ENCODE data around the gene WEE1.
"Not testable (repeated sequence)": the region's sequence is repeated elsewhere in the genome, so short reads cannot be mapped to it uniquely, and the experiment has no call there.

WEE1 gene

DNA sequence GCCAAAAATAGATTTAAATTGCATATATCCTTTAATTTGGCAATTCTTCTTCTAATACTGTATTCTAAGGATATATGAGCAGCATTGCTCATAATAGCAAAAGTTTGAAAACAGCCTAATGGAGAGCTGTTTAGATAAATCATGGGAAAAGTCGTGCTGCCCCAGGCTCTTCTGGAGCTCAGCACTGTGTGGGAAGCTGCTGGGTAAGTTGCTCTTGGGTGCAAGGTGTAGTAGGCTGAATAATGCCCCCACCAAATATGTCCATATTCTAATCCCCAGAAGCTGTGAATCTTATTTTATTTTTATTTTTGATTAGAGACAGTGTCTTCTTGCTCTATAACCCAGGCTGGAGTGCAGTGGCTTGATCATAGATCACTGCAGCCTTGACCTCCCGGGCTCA is 34.9 kb upstream of the WEE1 start:
- TF ChIP-seq, protein P1, sequence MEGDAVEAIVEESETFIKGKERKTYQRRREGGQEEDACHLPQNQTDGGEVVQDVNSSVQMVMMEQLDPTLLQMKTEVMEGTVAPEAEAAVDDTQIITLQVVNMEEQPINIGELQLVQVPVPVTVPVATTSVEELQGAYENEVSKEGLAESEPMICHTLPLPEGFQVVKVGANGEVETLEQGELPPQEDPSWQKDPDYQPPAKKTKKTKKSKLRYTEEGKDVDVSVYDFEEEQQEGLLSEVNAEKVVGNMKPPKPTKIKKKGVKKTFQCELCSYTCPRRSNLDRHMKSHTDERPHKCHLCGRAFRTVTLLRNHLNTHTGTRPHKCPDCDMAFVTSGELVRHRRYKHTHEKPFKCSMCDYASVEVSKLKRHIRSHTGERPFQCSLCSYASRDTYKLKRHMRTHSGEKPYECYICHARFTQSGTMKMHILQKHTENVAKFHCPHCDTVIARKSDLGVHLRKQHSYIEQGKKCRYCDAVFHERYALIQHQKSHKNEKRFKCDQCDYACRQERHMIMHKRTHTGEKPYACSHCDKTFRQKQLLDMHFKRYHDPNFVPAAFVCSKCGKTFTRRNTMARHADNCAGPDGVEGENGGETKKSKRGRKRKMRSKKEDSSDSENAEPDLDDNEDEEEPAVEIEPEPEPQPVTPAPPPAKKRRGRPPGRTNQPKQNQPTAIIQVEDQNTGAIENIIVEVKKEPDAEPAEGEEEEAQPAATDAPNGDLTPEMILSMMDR (conservative IDR thresholded peaks at IDR 0.05; ENCODE audit: control insufficient read depth, insufficient read depth, low read depth, low read length), result no peak
- no peak overlapping the region for H3K4me3 ChIP-seq (ENCODE audit: control insufficient read depth, low read depth, low read length)
- DNase-seq (ENCODE audit: low read depth), result no peak

DNA sequence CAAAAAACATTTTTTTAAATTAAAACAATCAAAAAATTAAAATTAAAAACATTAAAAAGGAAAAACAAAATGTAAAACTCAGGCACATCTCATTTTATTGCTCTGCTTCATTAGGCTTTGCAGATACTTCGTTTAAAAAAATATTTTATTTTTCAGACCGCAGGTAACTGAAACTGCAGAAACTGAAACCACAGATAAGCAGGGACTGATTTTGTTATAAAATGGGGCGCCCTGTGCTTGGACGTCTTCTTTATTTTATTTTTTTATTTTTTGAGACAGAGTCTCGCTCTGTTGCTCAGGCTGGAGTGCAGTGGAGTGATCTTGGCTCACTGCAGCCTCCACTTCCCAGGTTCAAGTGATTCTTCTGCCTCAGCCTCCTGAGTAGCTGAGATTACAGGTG is 24.3 kb upstream of the WEE1 start:
- not testable (repeated sequence) for H3K4me3 ChIP-seq (ENCODE audit: control insufficient read depth, low read depth, low read length); DNase-seq (ENCODE audit: low read depth)

DNA sequence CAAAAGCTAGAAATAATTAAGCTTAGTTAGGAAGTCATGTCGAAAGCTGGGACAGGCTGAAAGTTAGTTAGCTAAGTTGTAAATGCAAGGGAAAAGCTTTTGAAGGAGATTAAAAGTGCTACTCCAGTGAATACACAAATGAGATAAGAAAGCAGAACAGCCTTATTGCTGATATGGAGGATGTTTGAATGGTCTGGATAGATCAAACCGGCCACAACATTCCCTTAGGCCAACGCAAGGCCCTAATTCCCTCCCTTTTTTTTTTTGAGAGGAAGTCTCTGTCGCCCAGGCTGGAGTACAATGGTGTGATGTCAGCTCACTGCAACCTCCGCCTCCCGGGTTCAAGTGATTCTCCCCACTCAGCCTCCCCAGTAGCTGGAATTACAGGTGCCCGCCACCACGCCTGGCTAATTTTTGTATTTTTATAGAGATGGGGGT is 23.3 kb upstream of the WEE1 start:
- no peak overlapping the region for H3K4me3 ChIP-seq (ENCODE audit: control insufficient read depth, low read depth, low read length)
- TF ChIP-seq, protein P1 (conservative IDR thresholded peaks at IDR 0.05; ENCODE audit: control insufficient read depth, insufficient read depth, low read depth, low read length), result no peak
- DNase-seq (ENCODE audit: low read depth), result no peak

DNA sequence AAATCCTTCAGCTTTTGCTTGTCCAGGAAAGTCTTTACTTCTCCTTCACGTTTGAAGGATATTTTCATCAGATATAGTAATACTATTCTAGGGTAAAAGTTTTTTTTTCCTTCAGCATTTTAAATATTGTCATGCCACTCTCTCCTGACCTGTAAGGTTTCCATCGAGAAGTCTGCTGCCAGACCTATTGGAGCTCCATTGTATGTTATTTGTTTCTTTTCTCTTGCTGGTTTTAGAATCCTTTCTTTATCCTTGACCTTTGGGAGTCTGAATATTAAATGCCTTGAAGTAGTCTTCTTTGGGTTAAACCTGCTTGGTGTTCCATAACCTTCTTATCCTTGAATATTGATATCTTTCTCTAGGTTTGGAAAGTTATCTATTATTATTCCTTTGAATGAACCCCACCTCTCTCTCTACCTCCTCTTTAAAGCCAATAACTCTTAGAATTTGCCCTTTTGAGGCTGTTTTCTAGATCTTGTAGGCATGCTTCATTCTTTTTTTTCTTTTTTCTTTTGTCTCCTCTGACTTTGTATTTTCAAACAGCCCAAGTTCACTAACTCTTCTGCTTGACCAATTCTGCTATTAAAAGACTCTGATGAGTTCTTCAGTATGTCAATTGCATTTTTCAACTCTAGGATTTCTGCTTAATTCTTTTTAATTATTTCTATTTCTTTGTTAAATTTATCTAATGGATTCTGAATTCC is 12.0 kb upstream of the WEE1 start:
- H3K4me3 ChIP-seq (ENCODE audit: control insufficient read depth, low read depth, low read length), result no peak overlapping the region
- DNase-seq (ENCODE audit: low read depth), result no peak
- TF ChIP-seq, protein P1 (conservative IDR thresholded peaks at IDR 0.05; ENCODE audit: control insufficient read depth, insufficient read depth, low read depth, low read length), result no peak

DNA sequence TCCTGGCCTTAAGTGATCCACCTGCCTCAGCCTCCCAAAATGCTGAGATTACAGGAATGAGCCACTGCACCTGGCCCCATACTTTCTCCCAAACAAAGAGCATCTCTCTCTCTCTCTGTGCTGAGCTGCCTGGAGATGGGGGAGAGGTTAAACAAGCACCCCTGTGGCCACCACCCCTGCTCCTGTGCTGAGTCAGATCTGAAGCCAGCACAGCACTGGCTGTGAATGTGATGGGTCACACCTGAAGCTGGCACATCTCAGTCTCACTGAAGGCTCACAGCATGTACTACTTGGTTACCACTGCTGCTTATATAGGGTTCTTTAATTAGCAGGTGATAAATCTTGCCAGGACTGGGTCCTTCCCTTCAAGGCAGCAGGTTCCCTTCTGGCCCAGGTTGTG is 10.8 kb upstream of the WEE1 start:
- H3K4me3 ChIP-seq (ENCODE audit: control insufficient read depth, low read depth, low read length), result no peak overlapping the region
- TF ChIP-seq, protein P1 (conservative IDR thresholded peaks at IDR 0.05; ENCODE audit: control insufficient read depth, insufficient read depth, low read depth, low read length), result no peak
- no peak for DNase-seq (ENCODE audit: low read depth)

DNA sequence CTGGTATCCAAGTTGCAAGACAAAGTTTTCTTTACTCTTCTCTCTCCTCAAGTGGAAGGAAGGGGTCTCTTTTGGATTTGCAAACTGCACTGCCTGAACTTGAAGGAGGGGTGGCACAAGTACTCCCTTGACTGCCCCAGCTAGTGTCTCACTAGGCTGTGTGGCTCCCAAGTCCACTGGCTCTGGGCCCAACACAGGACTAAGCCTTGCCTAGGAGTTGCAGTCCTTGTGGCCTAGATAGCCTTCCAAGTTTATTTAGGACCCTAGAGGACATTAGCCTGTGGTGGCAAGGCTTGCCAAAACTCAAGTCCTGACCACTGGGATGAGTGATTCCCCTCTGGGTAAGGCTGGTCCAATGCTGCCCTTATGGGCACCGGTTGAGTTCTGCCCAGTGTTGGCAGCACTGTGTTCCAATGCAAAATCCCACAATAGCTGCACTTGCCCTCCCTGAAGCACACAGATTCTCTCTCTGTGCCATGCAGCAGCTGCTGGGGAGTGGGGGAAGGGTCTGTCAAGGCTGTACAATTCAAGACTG is 10.2 kb upstream of the WEE1 start:
- no peak for DNase-seq (ENCODE audit: low read depth)
- TF ChIP-seq, protein P1 (conservative IDR thresholded peaks at IDR 0.05; ENCODE audit: control insufficient read depth, insufficient read depth, low read depth, low read length), result no peak
- no peak overlapping the region for H3K4me3 ChIP-seq (ENCODE audit: control insufficient read depth, low read depth, low read length)

DNA sequence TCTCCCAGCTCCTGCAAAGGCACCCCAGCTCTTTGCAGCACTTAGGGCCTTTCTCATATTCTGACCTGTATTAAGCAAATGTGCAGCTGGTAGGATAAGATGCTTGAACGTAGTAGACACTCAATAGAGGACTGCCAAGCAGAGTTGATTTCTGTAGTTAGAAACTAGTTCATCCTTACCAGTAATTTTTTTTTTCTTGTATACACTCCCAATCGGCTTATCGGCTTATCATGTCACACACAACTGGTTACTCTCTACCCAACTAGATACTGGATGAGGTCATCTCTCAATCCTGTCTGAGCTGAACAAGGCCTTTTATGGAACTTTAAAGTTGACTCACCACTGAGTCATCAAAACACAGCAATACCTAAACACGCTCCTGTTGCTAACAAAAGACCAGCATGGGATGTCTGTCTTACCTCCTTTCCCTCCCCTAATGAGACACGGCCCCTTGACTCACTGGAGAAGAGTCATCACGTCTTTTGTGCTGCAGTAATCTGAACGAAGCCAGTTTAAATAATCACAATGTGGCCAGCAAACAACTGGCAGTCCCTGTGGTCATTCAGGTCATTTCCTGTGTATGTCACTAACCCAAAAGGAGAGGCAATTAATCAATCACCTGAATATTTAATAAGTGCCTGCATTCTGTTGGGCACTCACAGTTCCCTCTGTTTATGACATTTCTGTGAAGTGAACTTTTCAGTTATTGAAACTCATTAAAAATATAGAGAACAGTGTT is 7.5 kb upstream of the WEE1 start:
- TF ChIP-seq, protein P1 (conservative IDR thresholded peaks at IDR 0.05; ENCODE audit: control insufficient read depth, insufficient read depth, low read depth, low read length), result no peak
- no peak overlapping the region for H3K4me3 ChIP-seq (ENCODE audit: control insufficient read depth, low read depth, low read length)
- peak; percentile 100 for DNase-seq (ENCODE audit: low read depth)
